K562 (cell line): ENCODE data around the gene IL17F. TPM values are rescaled to one million over a fixed set of nuclear protein-coding genes. Genes with fewer than 3 reads are reported as not detected.

Experiments
- ATAC-seq: fragments of 200-7000 bp; cut with Tn5 transposase; 3 replicates; pipeline ENCODE4 v1.9.1; 2020; ENCODE audit warnings: moderate library complexity
- BruUV-seq: library from RNA; stranded (reverse); fragments of 400-500 nt; replicated peaks from 2 replicates; lab custom pipeline; 2021; lab: Mats Ljungman, UMichigan
- CTCF ChIA-PET: fragments of 300-600 bp; formaldehyde crosslinking; extraction: SDS; loops from one replicate; lab custom pipeline; 2021; ENCODE audit warnings: low intra/inter-chr PET ratio; lab: Yijun Ruan, JAX
- POLR2A ChIA-PET: fragments of 300-600, 350-650 bp; sonication (Branson Sonifier 250); formaldehyde crosslinking; extraction: SDS; loops from one replicate; lab custom pipeline; 2021; ENCODE audit warnings: antibody characterized with exemption, inconsistent platforms; lab: Yijun Ruan, JAX
- DNase-seq, 4 experiments: peaks; one replicate each; pipeline versions ENCODE4 v3.0.0 to v3.0.0-alpha.2; 2011 to 2018; ENCODE audit warnings: low spot score in 3 of 4, mixed read lengths in 3 of 4; ENCODE audit errors: extremely low read depth in 1 of 4
- FAIRE-seq: peaks from 2 replicates; lab custom pipeline; 2011; peaks lifted over from hg19 to GRCh38; lab: Jason Lieb, UNC
- H2AFZ ChIP-seq: 2 replicates; pipeline ENCODE4 v1.6.0; 2011; ENCODE audit warnings: low read depth, low read length, control low read depth, inconsistent platforms
- H3K27ac ChIP-seq: fragments of 200-600 bp; 3 replicates; pipeline ENCODE4 v1.8.0; 2011; ENCODE audit warnings: low read depth, mild to moderate bottlenecking, control low read depth, inconsistent platforms, low read length, moderate library complexity, mixed read lengths; ENCODE audit errors: extremely low read depth
- H3K27me3 ChIP-seq, 2 experiments: fragments of 300-600 bp in 1 of 2; 2 replicates in 1 of 2; 3 replicates in 1 of 2; pipeline versions ENCODE4 v1.6.0 to v1.8.0; 2011; ENCODE audit warnings: inconsistent platforms in 2 of 2, low read length in 2 of 2, mild to moderate bottlenecking in 1 of 2, mixed read lengths in 1 of 2, moderate library complexity in 1 of 2; ENCODE audit not compliant: control insufficient read depth in 2 of 2, insufficient read depth in 2 of 2
- H3K36me3 ChIP-seq: fragments of 300-600 bp; 3 replicates; pipeline ENCODE4 v1.8.0; 2011; ENCODE audit warnings: mild to moderate bottlenecking, low read length, inconsistent platforms; ENCODE audit not compliant: control insufficient read depth, insufficient read depth
- H3K4me1 ChIP-seq, 2 experiments: fragments of 200-600 bp in 1 of 2; replicated peaks in 1 of 2; 2 replicates in 1 of 2; 3 replicates in 1 of 2; pipeline versions ENCODE4 v1.5.1 to v1.8.0; 2011; ENCODE audit warnings: inconsistent platforms in 2 of 2, low read length in 2 of 2, mild to moderate bottlenecking in 1 of 2, mixed read lengths in 1 of 2, moderate library complexity in 1 of 2; ENCODE audit not compliant: control insufficient read depth in 2 of 2, insufficient read depth in 2 of 2
- H3K4me2 ChIP-seq: 2 replicates; pipeline ENCODE4 v1.6.1; 2011; ENCODE audit warnings: low read length, control low read depth, inconsistent platforms, mixed read lengths; ENCODE audit not compliant: insufficient read depth
- H3K4me3 ChIP-seq: fragments of 200-600 bp; sonication (generic), shearing (Covaris generic); 2 replicates; pipeline ENCODE4 v1.5.1; 2016; ENCODE audit warnings: control low read depth, inconsistent platforms
- H3K79me2 ChIP-seq: fragments of 200-600 bp; 3 replicates; pipeline ENCODE4 v1.8.0; 2011; ENCODE audit warnings: low read length, inconsistent platforms; ENCODE audit not compliant: control insufficient read depth, insufficient read depth
- H3K9ac ChIP-seq, 2 experiments: 2 replicates each; pipeline versions ENCODE4 v1.6.0 to v1.6.1; 2011; ENCODE audit warnings: low read depth in 2 of 2, low read length in 2 of 2, control low read depth in 1 of 2, inconsistent platforms in 1 of 2, mild to moderate bottlenecking in 1 of 2, mixed read lengths in 1 of 2; ENCODE audit not compliant: insufficient read depth in 1 of 2
- H3K9me1 ChIP-seq: one replicate; pipeline ENCODE4 v1.6.0; 2011; ENCODE audit warnings: inconsistent platforms, mild to moderate bottlenecking, low read length, moderate library complexity; ENCODE audit not compliant: control insufficient read depth, insufficient read depth
- H3K9me3 ChIP-seq: replicated peaks from 2 replicates; pipeline ENCODE4 v1.5.1; 2011; ENCODE audit warnings: low read depth, low read length, inconsistent platforms; ENCODE audit not compliant: control insufficient read depth, insufficient read depth
- H4K20me1 ChIP-seq: replicated peaks from 2 replicates; pipeline ENCODE4 v1.6.1; 2011; ENCODE audit warnings: low read length, inconsistent platforms, mixed read lengths; ENCODE audit not compliant: control insufficient read depth, insufficient read depth
- CBX5 ChIP-seq: IDR thresholded peaks from 2 replicates; pipeline ENCODE4 v1.6.1; 2014; ENCODE audit warnings: low read depth, borderline replicate concordance
- COPS2 ChIP-seq: fragments of 450-650 bp; conservative IDR thresholded peaks from 2 replicates; pipeline ENCODE4 v1.6.1; 2016; ENCODE audit warnings: mild to moderate bottlenecking, moderate library complexity
- E2F3 ChIP-seq: fragments of 250-450 bp; sonication (Bioruptor Pico); IDR thresholded peaks from 2 replicates; pipeline ENCODE4 v1.4.0; 2020; ENCODE audit warnings: mild to moderate bottlenecking
- HLTF ChIP-seq: fragments of 450-650 bp; IDR thresholded peaks from 2 replicates; pipeline ENCODE4 v1.6.1; 2016
- HNRNPK ChIP-seq: fragments of 200-400 bp; formaldehyde crosslinking; IDR thresholded peaks from one replicate; pipeline ENCODE4 v1.6.1; 2018; ENCODE audit warnings: mild to moderate bottlenecking, low read depth, low read length; ENCODE audit not compliant: poor library complexity, severe bottlenecking
- HNRNPL ChIP-seq: fragments of 200-400 bp; formaldehyde crosslinking; IDR thresholded peaks from 2 replicates; pipeline ENCODE4 v1.6.1; 2017; ENCODE audit warnings: low read depth, mild to moderate bottlenecking, low read length
- KDM1A ChIP-seq, 2 experiments: fragments of 450-650 bp; IDR thresholded peaks; 2 replicates each; pipeline ENCODE4 v1.6.1; 2016; ENCODE audit warnings: mild to moderate bottlenecking in 2 of 2
- LARP7 ChIP-seq: fragments of 450-650 bp; IDR thresholded peaks from 2 replicates; pipeline ENCODE4 v1.6.1; 2016
- MCM7 ChIP-seq, 2 experiments: fragments of 450-650 bp; IDR thresholded peaks; 2 replicates each; pipeline ENCODE4 v1.6.1; 2016 to 2018
- NFIC ChIP-seq: fragments of 450-650 bp; IDR thresholded peaks from 2 replicates; pipeline ENCODE4 v1.6.1; 2017; ENCODE audit warnings: mild to moderate bottlenecking, inconsistent platforms
- PHF21A ChIP-seq: fragments of 450-650 bp; IDR thresholded peaks from 2 replicates; pipeline ENCODE4 v1.6.1; 2017; ENCODE audit warnings: low read depth, borderline replicate concordance
- POLR2H ChIP-seq: IDR thresholded peaks from 2 replicates; pipeline ENCODE4 v1.6.1; 2016; ENCODE audit warnings: missing genetic modification characterization, low read depth, mild to moderate bottlenecking, control low read depth, missing compliant biosample characterization, moderate library complexity
- PRDM10 ChIP-seq: fragments of 450-650 bp; IDR thresholded peaks from 2 replicates; pipeline ENCODE4 v1.6.1; 2018; ENCODE audit not compliant: partially characterized antibody
- SMARCA5 ChIP-seq: fragments of 450-650 bp; IDR thresholded peaks from 2 replicates; pipeline ENCODE4 v1.6.1; 2016
- SRF ChIP-seq, 2 experiments: fragments of 250-450, 450-650 bp in 1 of 2; sonication (Bioruptor Pico) in 1 of 2; sonication (generic) in 1 of 2; formaldehyde crosslinking; IDR thresholded peaks; 2 replicates each; pipeline versions ENCODE4 v1.5.0 to v1.5.1; 2020 to 2022; ENCODE audit warnings: mild to moderate bottlenecking in 1 of 2, missing genetic modification reagents in 1 of 2
- YY1 ChIP-seq, 3 experiments: IDR thresholded peaks; 2 replicates each; pipeline ENCODE4 v1.6.1; 2011; ENCODE audit warnings: low read length in 2 of 3, mild to moderate bottlenecking in 2 of 3, moderate library complexity in 2 of 3, borderline replicate concordance in 1 of 3, control low read depth in 1 of 3, low read depth in 1 of 3; ENCODE audit not compliant: insufficient read depth in 3 of 3, insufficient replicate concordance in 2 of 3, control insufficient read depth in 1 of 3, insufficient read length in 1 of 3; ENCODE audit errors: extremely low read depth in 1 of 3
- ZBTB8A ChIP-seq: fragments of 450-650 bp; IDR thresholded peaks from 2 replicates; pipeline ENCODE4 v1.6.1; 2018; ENCODE audit warnings: mild to moderate bottlenecking, moderate library complexity; ENCODE audit not compliant: partially characterized antibody
- WGBS: fragments of 100-300 bp; shearing (Covaris generic); methylation state at CpG from one replicate; pipeline ENCODE4 v1.1.6; 2016; ENCODE audit warnings: low coverage, mixed read lengths; ENCODE audit not compliant: insufficient coverage; ENCODE audit errors: missing lambda C conversion rate; 5-methylcytosine and 5-hydroxymethylcytosine counted together
- in situ Hi-C: fragments of 300-500 bp; cut with MboI; formaldehyde crosslinking; loops from 4 replicates; pipeline ENCODE4 v1.15.0; 2018; ENCODE audit warnings: inconsistent platforms, mixed read lengths
- intact Hi-C: fragments of 100-400 bp; cut with micrococcal nuclease; formaldehyde crosslinking; loops from 2 replicates; pipeline ENCODE4 v1.14.2; 2022
- polyA plus RNA-seq, 8 experiments: library from polyadenylated mRNA; depleted of rRNA in 4 of 8; stranded (reverse) in 5 of 8; unstranded in 3 of 8; fragments of >200 nt; fragmentation: Nextera tagmentation in 2 of 8; fragmentation: Illumina TruSeq in 1 of 8; extraction: Ambion mirVana in 2 of 8; extraction: Trizol in 1 of 8; gene quantifications; 2 replicates each; pipeline versions ENCODE4 v1.2.1 to v1.2.3, GENCODE V29; 2011 to 2014; ENCODE audit warnings: inconsistent platforms in 1 of 8, missing spikeins in 1 of 8
- total RNA-seq, 7 experiments: library from RNA; depleted of rRNA in 6 of 7; stranded (reverse); fragments of >200 nt in 6 of 7; fragmentation: Illumina TruSeq in 2 of 7; extraction: Trizol in 2 of 7; gene quantifications; 2 replicates each; pipeline versions ENCODE4 v1.2.1 to v1.2.3, GENCODE V29; 2011 to 2021; ENCODE audit warnings: low replicate concordance in 1 of 7

The IL17F gene
- total and polyA plus RNA-seq, 9 of the 15 experiments (the other 6 are each of a cell fraction or from before 2014, with no cell fraction given), result not detected

- no peak for TF ChIP-seq HNRNPK
- TF ChIP-seq HNRNPL, result no peak
- no peak for TF ChIP-seq MCM7 (IDR thresholded peaks at IDR 0.05)
- no peak for TF ChIP-seq SMARCA5
- peak in 1 of 2 experiments; percentile 71; a peak in 2 of 4 replicates for TF ChIP-seq SRF (CRISPR knock-in tag; IDR thresholded peaks at IDR 0.05)
- peak in 2 of 3 experiments; percentile 39 to 46 for TF ChIP-seq YY1 (IDR thresholded peaks at IDR 0.05; ENCODE audit: borderline replicate concordance in 1 of 3, control insufficient read depth in 1 of 3, extremely low read depth in 1 of 3, insufficient read depth in 3 of 3, insufficient read length in 1 of 3, insufficient replicate concordance in 2 of 3, low read depth in 1 of 3, low read length in 2 of 3)
Measured at GRCh38 chr6:52284460-52285176, 40.3 kb upstream of the IL17F start, which contains the start of gene MCM3 (continued).

GRCh38 chr6:52284131-52284459 lies 39.8 kb upstream of the IL17F start:
- H3K36me3 ChIP-seq, result peaks cover 46% of the 10 kb centered on the region
- no peaks in the 10 kb centered on the region for H3K27me3 ChIP-seq
- ATAC-seq, result peak; percentile 35
- peak overlapping the region; percentile 77 for H3K4me3 ChIP-seq
- peak; percentile 22 to 82 (median 44) for DNase-seq
- peaks cover 56% of the 10 kb centered on the region for H3K79me2 ChIP-seq
- CTCF ChIA-PET, result interaction anchor here (1.6 kb wide), 1 partner anchor 115 kb away, joined by 10 read pairs; no protein-coding TSS in a partner anchor
- peak overlapping the region; percentile 91 to 95 for H3K9ac ChIP-seq
- 0% methylated on average over 13 of the region's 14 CpGs for WGBS
- FAIRE-seq, result no peak
- POLR2A ChIA-PET, result interaction anchor here (0.8 to 1.7 kb wide), 7 partner anchors 9 to 50 kb away, joined by 3 to 7 read pairs (median 5); no protein-coding TSS in a partner anchor
- peak overlapping the region; percentile 88 for H3K27ac ChIP-seq
- in situ Hi-C loops, result no loop called here
- TF ChIP-seq KDM1A (IDR thresholded peaks at IDR 0.05), result peak; percentile 50 to 66; a peak in 3 of 4 replicates
- no peak for TF ChIP-seq ZBTB8A
- 0 out of 2 replicates have a peak, but pooled peaks have one; percentile 4 for TF ChIP-seq POLR2H
- no peak for TF ChIP-seq E2F3 (CRISPR knock-in tag)
- no peak for TF ChIP-seq LARP7
- peak; percentile 35; the same call in 1 of the 2 replicates for TF ChIP-seq PHF21A
- no peak for TF ChIP-seq COPS2
- TF ChIP-seq PRDM10, result no peak
- no peak for TF ChIP-seq HLTF
- no peak for TF ChIP-seq NFIC
- no peak for TF ChIP-seq CBX5
- intact Hi-C loops, result loop anchor here (2.0 to 10.0 kb wide), 2 partner anchors 107 to 231 kb away; no protein-coding TSS in a partner anchor
- no peaks in the 10 kb centered on the region; the same call in 1 of the 2 replicates for H4K20me1 ChIP-seq
- TSS peak; percentile 65 for BruUV-seq
- H3K4me1 ChIP-seq, result peaks cover 6 to 24% of the 10 kb centered on the region in 2 experiments
- peak overlapping the region; percentile 86 for H3K4me2 ChIP-seq
- no peaks in the 10 kb centered on the region for H3K9me1 ChIP-seq
- H3K9me3 ChIP-seq, result no peaks in the 10 kb centered on the region
- peak overlapping the region; percentile 80 for H2AFZ ChIP-seq
